Stomach (tissue), 9 donors: ENCODE results near the gene DTX3L. TPM values are rescaled to one million over a fixed set of nuclear protein-coding genes. Genes with fewer than 3 reads are reported as not detected.

ENCODE experiments used
- DNase-seq, 2 donors: peaks; one replicate each; pipeline versions ENCODE4 v3.0.0 to v3.0.0-alpha.2; 2013 to 2019
- H3K27ac ChIP-seq, 5 donors: fragments of 200-600 bp in 4 of 5; sonication (generic) in 4 of 5; one replicate each; pipeline ENCODE4 v1.5.1; 2013 to 2019; ENCODE audit warnings: mild to moderate bottlenecking in 1 of 5, moderate library complexity in 1 of 5
- H3K27me3 ChIP-seq, 3 donors: fragments of 200-600 bp; sonication (generic); one replicate each; pipeline ENCODE4 v1.5.1; 2017 to 2019; ENCODE audit warnings: mixed run types in 1 of 3
- H3K36me3 ChIP-seq, 4 donors: fragments of 200-600 bp; sonication (generic); 1 replicate in 3 of 4; 2 replicates in 1 of 4; pipeline ENCODE4 v1.5.1; 2016 to 2019
- H3K4me1 ChIP-seq, 4 donors: fragments of 200-600 bp; sonication (generic); one replicate each; pipeline ENCODE4 v1.5.1; 2016 to 2019
- H3K4me3 ChIP-seq, 4 donors: fragments of 200-600 bp; sonication (generic) in 3 of 4; one replicate each; pipeline ENCODE4 v1.5.1; 2016 to 2019; ENCODE audit warnings: mild to moderate bottlenecking in 1 of 4
- H3K9me3 ChIP-seq, 4 donors: fragments of 200-600 bp; sonication (generic); one replicate each; pipeline ENCODE4 v1.5.1; 2016 to 2019
- EP300 ChIP-seq: sonication (generic); formaldehyde crosslinking; IDR thresholded peaks from one replicate; pipeline ENCODE4 v1.6.1; 2017; ENCODE audit warnings: antibody characterized with exemption
- POLR2A ChIP-seq, 4 donors: fragments of 450-650 bp; IDR thresholded peaks; one replicate each; pipeline ENCODE4 v1.6.1; 2016; ENCODE audit warnings: antibody characterized with exemption in 4 of 4, control low read depth in 2 of 4, mild to moderate bottlenecking in 1 of 4, moderate library complexity in 1 of 4
- POLR2AphosphoS5 ChIP-seq, 3 donors: sonication (generic); formaldehyde crosslinking; IDR thresholded peaks; one replicate each; pipeline ENCODE4 v1.6.1; 2016; ENCODE audit warnings: antibody characterized with exemption in 3 of 3
- WGBS, 5 donors: extraction: QIAGEN DNeasy Blood & Tissue Kit in 3 of 5; methylation state at CpG; one replicate each; pipeline versions ENCODE4 v1.1.5 to v1.1.7; 2013 to 2018; 5-methylcytosine and 5-hydroxymethylcytosine counted together
- intact Hi-C: fragments of 100-400 bp; cut with DNase I; formaldehyde crosslinking; loops from one replicate; pipeline ENCODE4 v1.15.1; 2023; ENCODE audit warnings: low total_unique reads
- polyA plus RNA-seq, 3 donors: library from polyadenylated mRNA; stranded (reverse); fragments of 200-250 nt; gene quantifications; one replicate each; pipeline ENCODE4 v1.2.3, GENCODE V29; 2013
- total RNA-seq, 5 donors: library from RNA; depleted of rRNA; stranded (reverse); fragments of >200 nt; gene quantifications; one replicate each; pipeline versions ENCODE4 v1.1.0 to v1.2.3, GENCODE V29; 2014 to 2016
- TF ChIP-seq, protein P1 (sequence below), 7 experiments: fragments of 450-650 bp in 4 of 7; fragments of 200-600 bp in 3 of 7; sonication (generic) in 3 of 7; IDR thresholded peaks; one replicate each; pipeline ENCODE4 v1.5.1; 2016 to 2019; ENCODE audit warnings: antibody characterized with exemption in 7 of 7, control low read depth in 2 of 7, mild to moderate bottlenecking in 1 of 7
- donor health status: healthy with polysubstance abuse.
- donor health status: Bipolar disorder and iron deficiency.
- donor health status: healthy.

DTX3L gene
- total and polyA plus RNA-seq, 8 donors, result 5.8 to 29.0 (median 15.1) TPM

DNA sequence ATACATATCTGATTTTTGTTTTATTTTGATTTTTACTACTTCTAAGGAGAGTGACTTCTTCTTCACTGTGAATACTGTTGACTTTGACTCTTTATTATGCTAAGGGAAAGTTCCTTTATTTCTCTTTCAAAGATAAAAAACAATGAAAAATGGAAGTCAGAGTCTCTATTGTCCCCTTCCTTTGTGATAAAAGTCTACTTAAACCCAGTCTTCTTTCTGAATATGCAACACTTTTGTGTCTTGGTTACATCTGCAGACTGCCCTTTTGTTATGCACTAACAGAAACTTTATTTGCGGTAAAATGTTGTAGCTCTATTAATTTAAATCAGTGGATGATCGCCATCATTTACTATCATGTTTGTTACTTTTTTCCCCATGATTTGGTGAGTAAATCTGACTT is 26.5 kb downstream of the DTX3L start:
- TF ChIP-seq EP300 (no peak), POLR2AphosphoS5 (IDR thresholded peaks at IDR 0.05) (no peak), POLR2A (IDR thresholded peaks at IDR 0.05) (no peak)
- TF ChIP-seq, protein P1, sequence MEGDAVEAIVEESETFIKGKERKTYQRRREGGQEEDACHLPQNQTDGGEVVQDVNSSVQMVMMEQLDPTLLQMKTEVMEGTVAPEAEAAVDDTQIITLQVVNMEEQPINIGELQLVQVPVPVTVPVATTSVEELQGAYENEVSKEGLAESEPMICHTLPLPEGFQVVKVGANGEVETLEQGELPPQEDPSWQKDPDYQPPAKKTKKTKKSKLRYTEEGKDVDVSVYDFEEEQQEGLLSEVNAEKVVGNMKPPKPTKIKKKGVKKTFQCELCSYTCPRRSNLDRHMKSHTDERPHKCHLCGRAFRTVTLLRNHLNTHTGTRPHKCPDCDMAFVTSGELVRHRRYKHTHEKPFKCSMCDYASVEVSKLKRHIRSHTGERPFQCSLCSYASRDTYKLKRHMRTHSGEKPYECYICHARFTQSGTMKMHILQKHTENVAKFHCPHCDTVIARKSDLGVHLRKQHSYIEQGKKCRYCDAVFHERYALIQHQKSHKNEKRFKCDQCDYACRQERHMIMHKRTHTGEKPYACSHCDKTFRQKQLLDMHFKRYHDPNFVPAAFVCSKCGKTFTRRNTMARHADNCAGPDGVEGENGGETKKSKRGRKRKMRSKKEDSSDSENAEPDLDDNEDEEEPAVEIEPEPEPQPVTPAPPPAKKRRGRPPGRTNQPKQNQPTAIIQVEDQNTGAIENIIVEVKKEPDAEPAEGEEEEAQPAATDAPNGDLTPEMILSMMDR (IDR thresholded peaks at IDR 0.05), result no peak
- H3K9me3 ChIP-seq, result no peaks in the 10 kb centered on the region
- H3K36me3 ChIP-seq, result no peaks in the 10 kb centered on the region
- 95 to 99% (median 96%) methylated on average over 2 of the region's 2 CpGs for WGBS, 5 donors
- intact Hi-C loops, result no loop called here
- no peak overlapping the region for H3K4me3 ChIP-seq
- H3K27me3 ChIP-seq, result no peaks in the 10 kb centered on the region
- no peak for DNase-seq
- no peaks in the 10 kb centered on the region for H3K4me1 ChIP-seq
- H3K27ac ChIP-seq, result no peak overlapping the region

DNA sequence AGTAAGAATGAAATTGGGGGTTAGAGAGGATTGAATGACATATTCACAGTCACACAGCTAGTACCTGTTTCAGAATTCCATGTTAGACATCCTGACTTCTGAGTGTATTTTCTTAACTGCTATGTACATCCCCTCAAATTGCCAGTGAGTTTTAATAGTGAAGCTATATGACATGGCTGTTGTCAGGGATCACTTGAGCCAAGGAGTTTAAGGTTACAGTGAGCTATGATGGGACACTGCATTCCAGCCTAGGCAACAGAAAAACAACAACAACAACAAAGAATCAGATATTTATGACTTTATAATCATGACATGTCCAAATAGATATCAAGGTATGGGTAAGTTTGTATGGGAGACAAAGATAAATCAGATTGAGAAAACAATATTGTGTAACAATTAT is 29.9 kb downstream of the DTX3L start:
- no peak for DNase-seq
- Histone ChIP-seq H3K27ac (no peak overlapping the region), H3K4me1 (no peaks in the 10 kb centered on the region), H3K9me3 (no peaks in the 10 kb centered on the region), H3K27me3 (no peaks in the 10 kb centered on the region), H3K4me3 (no peak overlapping the region), H3K36me3 (no peaks in the 10 kb centered on the region)
- intact Hi-C loops, result no loop called here
- TF ChIP-seq, protein P1 (IDR thresholded peaks at IDR 0.05), result no peak
- TF ChIP-seq POLR2AphosphoS5 (IDR thresholded peaks at IDR 0.05), result no peak
- TF ChIP-seq POLR2A (IDR thresholded peaks at IDR 0.05), result no peak
- TF ChIP-seq EP300, result no peak

DNA sequence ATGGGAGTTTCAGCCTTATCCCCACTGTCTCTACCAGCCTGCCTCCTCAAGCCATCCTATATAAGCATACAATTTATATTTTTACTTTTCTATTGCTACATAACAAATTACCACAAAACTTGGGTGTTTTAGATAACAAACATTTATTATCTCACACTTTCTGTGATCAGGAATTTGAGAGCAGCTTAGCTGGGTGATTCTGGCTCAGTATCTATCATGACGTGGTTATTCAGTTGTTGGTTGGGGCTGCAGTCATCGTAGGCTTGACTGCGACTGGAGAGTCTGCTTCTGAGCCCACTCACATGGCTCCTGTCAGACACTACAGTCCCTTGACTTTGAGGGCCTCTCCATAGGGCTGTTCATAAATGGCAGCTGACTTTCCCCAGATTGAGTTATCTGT is 34.0 kb downstream of the DTX3L start:
- no peak for DNase-seq
- Histone ChIP-seq H3K9me3 (no peaks in the 10 kb centered on the region), H3K27me3 (no peaks in the 10 kb centered on the region), H3K27ac (no peak overlapping the region), H3K4me1 (no peaks in the 10 kb centered on the region), H3K36me3 (no peaks in the 10 kb centered on the region), H3K4me3 (no peak overlapping the region)
- intact Hi-C loops, result no loop called here
- WGBS, 5 donors, result 82 to 92% (median 89%) methylated on average over 3 of the region's 3 CpGs
- TF ChIP-seq POLR2A (IDR thresholded peaks at IDR 0.05) (no peak), EP300 (no peak), POLR2AphosphoS5 (IDR thresholded peaks at IDR 0.05) (no peak)
- TF ChIP-seq, protein P1 (IDR thresholded peaks at IDR 0.05), result no peak

DNA sequence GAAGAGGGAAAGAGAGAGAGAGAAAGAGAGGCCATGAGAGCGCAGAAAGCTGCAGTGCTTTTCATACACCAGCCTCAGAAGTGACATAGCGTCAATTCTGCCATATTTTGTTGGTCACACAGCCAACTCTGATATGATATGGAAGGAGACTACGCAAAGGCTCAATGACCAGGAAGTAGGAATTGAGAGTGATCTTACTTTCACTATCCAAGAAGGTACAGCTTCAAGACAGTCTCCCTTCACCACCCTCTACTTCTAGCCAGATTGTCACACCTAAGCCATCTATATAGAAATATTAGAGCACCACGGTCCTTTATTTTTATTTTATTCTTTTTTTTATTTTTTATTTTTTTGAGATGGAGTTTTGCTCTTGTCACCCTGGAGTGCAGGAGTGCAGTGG is 34.4 kb downstream of the DTX3L start:
- Histone ChIP-seq H3K27me3 (no peaks in the 10 kb centered on the region), H3K27ac (no peak overlapping the region), H3K9me3 (no peaks in the 10 kb centered on the region), H3K36me3 (no peaks in the 10 kb centered on the region), H3K4me3 (no peak overlapping the region), H3K4me1 (no peaks in the 10 kb centered on the region)
- TF ChIP-seq EP300 (no peak), POLR2AphosphoS5 (IDR thresholded peaks at IDR 0.05) (no peak), POLR2A (IDR thresholded peaks at IDR 0.05) (no peak)
- TF ChIP-seq, protein P1 (IDR thresholded peaks at IDR 0.05), result no peak
- WGBS, 5 donors, result 57 to 80% (median 62%) methylated on average over 4 of the region's 4 CpGs
- intact Hi-C loops, result no loop called here
- DNase-seq, result no peak
